ENCODE measurements around the gene VAX1. TPM values are rescaled to one million over a fixed set of nuclear protein-coding genes. Genes with fewer than 3 reads are reported as not detected.
A peak's percentile ranks its signal among the peaks of the same experiment; 100 is the strongest.
"Not testable (repeated sequence)": the region's sequence is repeated elsewhere in the genome, so short reads cannot be mapped to it uniquely, and the experiment has no call there.

Gene VAX1
- total RNA-seq, 2 donors from 2014 or later = not detected

GRCh38 chr10:117138838-117139580 is 939 bp upstream of the VAX1 start:
- intact Hi-C loops (cut with DNase I) = no loop called here
- no peak for DNase-seq

GRCh38 chr10:117137031-117137910 is 799 bp downstream of the VAX1 start:
- intact Hi-C loops (cut with DNase I) = no loop called here
- ATAC-seq (peak; percentile 61 to 78), DNase-seq (peak; percentile 26)

More at GRCh38 chr10:117138838-117139580, 939 bp upstream of the VAX1 start:
- ATAC-seq = no peak

GRCh38 chr10:117136391-117136975 is 1.6 kb downstream of the VAX1 start:
- DNase-seq = no peak
- intact Hi-C loops (cut with DNase I) = no loop called here
- ATAC-seq = no peak

GRCh38 chr10:117135480-117136140 is 2.5 kb downstream of the VAX1 start:
- DNase-seq (no peak), ATAC-seq (no peak)
- intact Hi-C loops (cut with DNase I) = no loop called here

GRCh38 chr10:117135026-117135372 is 3.1 kb downstream of the VAX1 start:
- intact Hi-C loops (cut with DNase I) = no loop called here
- ATAC-seq (no peak), DNase-seq (no peak)

- DNase-seq (no peak), ATAC-seq (peak in 1 of 2 donors; percentile 19)
These were observed 3.6 kb downstream of the VAX1 start for GRCh38 chr10:117134306-117135025.

GRCh38 chr10:117134056-117134305 is 4.1 kb downstream of the VAX1 start:
- ATAC-seq (no peak), DNase-seq (no peak)
- intact Hi-C loops (cut with DNase I) = no loop called here

More at GRCh38 chr10:117134306-117135025, 3.6 kb downstream of the VAX1 start:
- intact Hi-C loops (cut with DNase I) = no loop called here

- no peak for DNase-seq
- no peak for ATAC-seq
- intact Hi-C loops (cut with DNase I) = no loop called here
These were observed 4.6 kb downstream of the VAX1 start for GRCh38 chr10:117133273-117134055.

GRCh38 chr10:117132751-117133231 is 5.3 kb downstream of the VAX1 start:
- no peak for DNase-seq
- no peak for ATAC-seq
- intact Hi-C loops (cut with DNase I) = no loop called here

GRCh38 chr10:117131376-117132327 is 6.4 kb downstream of the VAX1 start:
- no peak for DNase-seq
- intact Hi-C loops (cut with DNase I) = no loop called here
- peak in 1 of 2 donors; percentile 44 for ATAC-seq

- DNase-seq (no peak), ATAC-seq (no peak)
- intact Hi-C loops (cut with DNase I) = no loop called here
These were observed 7.2 kb downstream of the VAX1 start for GRCh38 chr10:117130862-117131375.

GRCh38 chr10:117130346-117130745 is 7.7 kb downstream of the VAX1 start:
- DNase-seq (no peak), ATAC-seq (no peak)
- intact Hi-C loops (cut with DNase I) = no loop called here

- intact Hi-C loops (cut with DNase I); ATAC-seq: not testable (repeated sequence)
These were observed 11.4 kb downstream of the VAX1 start for GRCh38 chr10:117126645-117127044.

GRCh38 chr10:117126034-117126433 is 12.0 kb downstream of the VAX1 start:
- no peak for ATAC-seq
- no peak for DNase-seq
- intact Hi-C loops (cut with DNase I) = no loop called here

More at GRCh38 chr10:117126645-117127044, 11.4 kb downstream of the VAX1 start:
- DNase-seq = not testable (repeated sequence)

GRCh38 chr10:117112220-117112619 is 25.9 kb downstream of the VAX1 start:
- intact Hi-C loops (cut with DNase I) = no loop called here
- DNase-seq (no peak), ATAC-seq (no peak)

- DNase-seq (no peak), ATAC-seq (no peak)
- intact Hi-C loops (cut with DNase I) = no loop called here
These were observed 30.8 kb downstream of the VAX1 start for GRCh38 chr10:117107238-117107637.

All from left cardiac atrium (tissue), 4 donors.